Mucosa of descending colon (tissue), 3 donors: ENCODE measurements around the gene BCCIP. TPM values are rescaled to one million over a fixed set of nuclear protein-coding genes. Genes with fewer than 3 reads are reported as not detected.
A peak's percentile ranks its signal among the peaks of the same experiment; 100 is the strongest.

Experiments used
- ATAC-seq: fragments of 200-7000 bp; cut with Tn5 transposase; one replicate; pipeline ENCODE4 v1.9.1; 2020; ENCODE audit warnings: mild to moderate bottlenecking, moderate library complexity
- DNase-seq, 3 donors: peaks; one replicate each; pipeline ENCODE4 v3.0.0-alpha.2; 2020
- H3K36me3 ChIP-seq: fragments of 200-600 bp; one replicate; pipeline ENCODE4 v1.8.0; 2021; ENCODE audit warnings: low read depth, mild to moderate bottlenecking
- H3K4me1 ChIP-seq: fragments of 200-600 bp; one replicate; pipeline ENCODE4 v1.8.0; 2021; ENCODE audit warnings: low read depth, mild to moderate bottlenecking
- H3K4me3 ChIP-seq: fragments of 200-600 bp; one replicate; pipeline ENCODE4 v1.8.0; 2021; ENCODE audit warnings: mild to moderate bottlenecking
- H3K9me3 ChIP-seq: fragments of 200-600 bp; one replicate; pipeline ENCODE4 v1.8.0; 2021; ENCODE audit warnings: mild to moderate bottlenecking
- intact Hi-C, 2 donors: fragments of 100-400 bp; cut with DNase I in 1 of 2; cut with micrococcal nuclease in 1 of 2; formaldehyde crosslinking; loops; one replicate each; pipeline versions ENCODE4 v1.11.0 to v1.11.1; 2022; cut with DNase I, micrococcal nuclease
- long read RNA-seq, 2 donors: library from polyadenylated mRNA; unstranded; transcript quantifications; one replicate each; pipeline ENCODE4 v2.0.0, GENCODE V29; 2019 to 2021
- total RNA-seq, 3 donors: library from RNA; stranded (reverse); fragmentation: NEBNext Ultra II Directional in 2 of 3; extraction: Animal tissue kit (Norgen Biotek cat#: 25700) in 2 of 3; gene quantifications; one replicate each; pipeline versions ENCODE4 v1.2.1 to v1.2.4, GENCODE V29; 2021 to 2023
- TF ChIP-seq, protein P1 (sequence below): fragments of 200-600 bp; IDR thresholded peaks from one replicate; pipeline ENCODE4 v1.8.0; 2022; ENCODE audit warnings: antibody characterized with exemption, mild to moderate bottlenecking
- donor health status: DM: no; HTN: no; CAD: no; lungs with moderate emphysema.
- donor health status: DM: no; HTN: no; CAD: no.
- donor health status: DM: no; HTN: yes; CAD: no.

BCCIP gene
- 10 to 100 TPM; 30.7 to 48.2 (median 41.1) TPM for total RNA-seq
- long read RNA-seq, donor 1, transcript BCCIP-203 (8 exons, 1,433 nt), result major isoform, 20 of 60 reads
- long read RNA-seq, donor 1, transcript BCCIP-201 (7 exons, 1,236 nt), result major isoform, 20 of 60 reads
- long read RNA-seq, donor 1, transcript BCCIP-202 (7 exons, 2,337 nt), result minor isoform, 16 of 60 reads
- long read RNA-seq, donor 1, partial matches to known transcripts, result 0 of 60 reads
- long read RNA-seq, donor 1, other reads (novel, unspliced or antisense), result 4 of 60 reads
- long read RNA-seq, donor 2, transcript BCCIP-203 (8 exons, 1,433 nt), result minor isoform, 6 of 33 reads
- long read RNA-seq, donor 2, transcript BCCIP-201 (7 exons, 1,236 nt), result major isoform, 17 of 33 reads
- long read RNA-seq, donor 2, partial matches to known transcripts, result 5 of 33 reads
- long read RNA-seq, donor 2, other reads (novel, unspliced or antisense), result 2 of 33 reads

GRCh38 chr10:125822878-125823662, at the start of gene BCCIP, which contains the start of gene UROS:
TSS of gene BCCIP (plus strand) at chr10:125823546. CDS start at chr10:125823558, 12 bp downstream.
TSS of gene UROS (minus strand) at chr10:125823258. CDS start at chr10:125816499, 6,759 bp downstream.
- TF ChIP-seq, protein P1, sequence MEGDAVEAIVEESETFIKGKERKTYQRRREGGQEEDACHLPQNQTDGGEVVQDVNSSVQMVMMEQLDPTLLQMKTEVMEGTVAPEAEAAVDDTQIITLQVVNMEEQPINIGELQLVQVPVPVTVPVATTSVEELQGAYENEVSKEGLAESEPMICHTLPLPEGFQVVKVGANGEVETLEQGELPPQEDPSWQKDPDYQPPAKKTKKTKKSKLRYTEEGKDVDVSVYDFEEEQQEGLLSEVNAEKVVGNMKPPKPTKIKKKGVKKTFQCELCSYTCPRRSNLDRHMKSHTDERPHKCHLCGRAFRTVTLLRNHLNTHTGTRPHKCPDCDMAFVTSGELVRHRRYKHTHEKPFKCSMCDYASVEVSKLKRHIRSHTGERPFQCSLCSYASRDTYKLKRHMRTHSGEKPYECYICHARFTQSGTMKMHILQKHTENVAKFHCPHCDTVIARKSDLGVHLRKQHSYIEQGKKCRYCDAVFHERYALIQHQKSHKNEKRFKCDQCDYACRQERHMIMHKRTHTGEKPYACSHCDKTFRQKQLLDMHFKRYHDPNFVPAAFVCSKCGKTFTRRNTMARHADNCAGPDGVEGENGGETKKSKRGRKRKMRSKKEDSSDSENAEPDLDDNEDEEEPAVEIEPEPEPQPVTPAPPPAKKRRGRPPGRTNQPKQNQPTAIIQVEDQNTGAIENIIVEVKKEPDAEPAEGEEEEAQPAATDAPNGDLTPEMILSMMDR, result no peak
- ATAC-seq (peak; percentile 96), DNase-seq (peak; percentile 91 to 94 (median 93))
- intact Hi-C loops, result no loop called here
- Histone ChIP-seq H3K9me3 (no peaks in the 10 kb centered on the region), H3K4me1 (peaks cover 16% of the 10 kb centered on the region), H3K4me3 (peak within 1 kb of the TSS; percentile 97), H3K36me3 (no peaks in the 10 kb centered on the region)

- no peaks in the 10 kb centered on the region for H3K4me1 ChIP-seq
- H3K36me3 ChIP-seq, result no peaks in the 10 kb centered on the region
- ATAC-seq (no peak), DNase-seq (no peak)
- intact Hi-C loops, result no loop called here
- no peaks in the 10 kb centered on the region for H3K9me3 ChIP-seq
- no peak overlapping the region for H3K4me3 ChIP-seq
- TF ChIP-seq, protein P1, result no peak
These were observed 49.4 kb upstream of the BCCIP start for GRCh38 chr10:125773687-125774543.

GRCh38 chr10:125774581-125775191, 48.7 kb upstream of the BCCIP start:
- no peak for ATAC-seq

DNA sequence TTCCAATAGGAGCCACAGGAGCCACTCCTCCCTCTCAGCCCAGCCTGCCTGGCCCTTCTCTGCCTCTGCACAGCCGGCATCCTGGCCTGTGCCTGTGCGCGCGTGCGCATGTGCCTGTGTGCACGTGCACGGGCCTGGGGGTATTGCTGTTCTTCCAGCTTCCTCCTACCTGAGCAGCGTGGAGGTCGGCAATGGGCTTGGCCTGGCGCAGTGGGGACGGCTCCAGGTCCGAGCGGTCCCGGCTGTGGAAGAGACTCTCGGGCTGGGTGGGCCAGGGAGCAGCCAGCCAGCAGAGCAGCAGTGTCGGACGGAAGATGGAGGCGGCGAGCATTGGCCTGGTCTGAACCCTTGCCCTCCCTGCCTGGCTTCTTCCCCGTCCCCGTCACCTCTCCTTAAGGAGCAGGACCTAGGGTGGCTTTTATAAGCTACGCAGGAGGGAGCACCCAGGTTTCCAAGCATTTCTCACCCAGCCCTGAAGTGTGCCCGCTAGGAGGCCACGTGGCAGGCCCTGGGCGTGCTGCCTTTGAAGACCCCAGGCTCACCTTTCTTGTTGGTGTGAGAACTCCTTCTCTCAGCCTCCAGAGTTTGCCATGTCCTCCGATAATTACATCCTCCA, 47.7 kb upstream of the BCCIP start, which contains the start of gene MMP21:
Gene MMP21 (minus strand): TSS at position 331 of the 616 bp plus-strand sequence. CDS start 0 bp downstream, at position 331.
- H3K4me3 ChIP-seq, result no peak within 1 kb of the TSS
- intact Hi-C loops, result no loop called here
- DNase-seq (no peak), ATAC-seq (peak; percentile 13)
- H3K36me3 ChIP-seq, result no peaks in the 10 kb centered on the region
- H3K9me3 ChIP-seq, result no peaks in the 10 kb centered on the region
- H3K4me1 ChIP-seq, result no peaks in the 10 kb centered on the region
- TF ChIP-seq, protein P1, result no peak

More at GRCh38 chr10:125774581-125775191, 48.7 kb upstream of the BCCIP start:
- TF ChIP-seq, protein P1, result no peak
- intact Hi-C loops, result no loop called here
- Histone ChIP-seq H3K4me3 (no peak overlapping the region), H3K4me1 (no peaks in the 10 kb centered on the region), H3K9me3 (no peaks in the 10 kb centered on the region), H3K36me3 (no peaks in the 10 kb centered on the region)
- DNase-seq, result no peak
